Measurements from ENCODE around the gene SPON1. TPM values are rescaled to one million over a fixed set of nuclear protein-coding genes. Genes with fewer than 3 reads are reported as not detected.

The SPON1 gene
- total RNA-seq, 4 donors from 2014 or later: 42.6 to 74.0 (median 56.1) TPM

GRCh38 chr11:14095882-14096281 is 133.4 kb downstream of the SPON1 start:
- Histone ChIP-seq H3K9me3 (no peaks in the 10 kb centered on the region), H3K27me3 (no peaks in the 10 kb centered on the region), H3K4me3 (no peak overlapping the region), H3K27ac (no peak overlapping the region), H3K4me1 (no peaks in the 10 kb centered on the region), H3K36me3 (no peaks in the 10 kb centered on the region)
- DNase-seq: no peak
- TF ChIP-seq POLR2A (IDR thresholded peaks at IDR 0.05) (no peak), POLR2AphosphoS5 (IDR thresholded peaks at IDR 0.05) (no peak), EP300 (IDR thresholded peaks at IDR 0.05; ENCODE audit: low read depth) (no peak), CTCF (IDR thresholded peaks at IDR 0.05) (no peak)
- intact Hi-C loops (cut with DNase I; ENCODE audit: low total_unique reads) (no loop called here), in situ Hi-C loops (cut with MboI; ENCODE audit: low pct_ligation_motif_present in 1 of 4, low pct_unique_long_range_greater_than_20kb in 1 of 4, low sequenced_read_pairs in 3 of 4) (no loop called here)
- 71 to 92% methylated on average over 1 of the region's 1 CpG for WGBS, 2 donors (ENCODE audit: low coverage in 1 of 2)

- DNase-seq: no peak
- Histone ChIP-seq H3K4me1 (no peaks in the 10 kb centered on the region), H3K27ac (no peak overlapping the region), H3K4me3 (no peak overlapping the region), H3K9me3 (no peaks in the 10 kb centered on the region), H3K36me3 (no peaks in the 10 kb centered on the region), H3K27me3 (no peaks in the 10 kb centered on the region)
- intact Hi-C loops (cut with DNase I; ENCODE audit: low total_unique reads) (no loop called here), in situ Hi-C loops (cut with MboI; ENCODE audit: low pct_ligation_motif_present in 1 of 4, low pct_unique_long_range_greater_than_20kb in 1 of 4, low sequenced_read_pairs in 3 of 4) (no loop called here)
- TF ChIP-seq CTCF (IDR thresholded peaks at IDR 0.05) (no peak), POLR2A (IDR thresholded peaks at IDR 0.05) (no peak), POLR2AphosphoS5 (IDR thresholded peaks at IDR 0.05) (no peak), EP300 (IDR thresholded peaks at IDR 0.05; ENCODE audit: low read depth) (no peak)
These were observed 134.1 kb downstream of the SPON1 start for GRCh38 chr11:14096606-14097005.

GRCh38 chr11:14101388-14101787 is 138.9 kb downstream of the SPON1 start:
- Histone ChIP-seq H3K27me3 (no peaks in the 10 kb centered on the region), H3K4me1 (no peaks in the 10 kb centered on the region), H3K9me3 (no peaks in the 10 kb centered on the region), H3K27ac (no peak overlapping the region), H3K4me3 (no peak overlapping the region), H3K36me3 (no peaks in the 10 kb centered on the region)
- intact Hi-C loops (cut with DNase I; ENCODE audit: low total_unique reads) (no loop called here), in situ Hi-C loops (cut with MboI; ENCODE audit: low pct_ligation_motif_present in 1 of 4, low pct_unique_long_range_greater_than_20kb in 1 of 4, low sequenced_read_pairs in 3 of 4) (no loop called here)
- DNase-seq: no peak
- TF ChIP-seq CTCF (IDR thresholded peaks at IDR 0.05) (no peak), EP300 (IDR thresholded peaks at IDR 0.05; ENCODE audit: low read depth) (no peak), POLR2A (IDR thresholded peaks at IDR 0.05) (no peak)

- Histone ChIP-seq H3K36me3 (no peaks in the 10 kb centered on the region), H3K27ac (no peak overlapping the region), H3K4me3 (no peak overlapping the region), H3K9me3 (no peaks in the 10 kb centered on the region), H3K4me1 (peaks cover 0 to 6% (median 0%) of the 10 kb centered on the region in 4 donors), H3K27me3 (no peaks in the 10 kb centered on the region)
- in situ Hi-C loops (cut with MboI; ENCODE audit: low pct_ligation_motif_present in 1 of 4, low pct_unique_long_range_greater_than_20kb in 1 of 4, low sequenced_read_pairs in 3 of 4): no loop called here
- intact Hi-C loops (cut with DNase I; ENCODE audit: low total_unique reads): no loop called here
- TF ChIP-seq POLR2AphosphoS5 (IDR thresholded peaks at IDR 0.05): no peak
- TF ChIP-seq POLR2A (IDR thresholded peaks at IDR 0.05): no peak
- TF ChIP-seq EP300 (IDR thresholded peaks at IDR 0.05; ENCODE audit: low read depth): no peak
- no peak for TF ChIP-seq CTCF (IDR thresholded peaks at IDR 0.05)
- WGBS, 2 donors (ENCODE audit: low coverage in 1 of 2): 33 to 80% methylated on average over 2 to 4 of the region's 4 CpGs
- no peak for DNase-seq
These were observed 140.2 kb downstream of the SPON1 start for GRCh38 chr11:14102766-14103165.

All from transverse colon (tissue), 4 donors.